Epithelial cell of esophagus (primary cell): ENCODE data around the gene LYZL2.
A peak's percentile ranks its signal among the peaks of the same experiment; 100 is the strongest.

Source experiments
- DNase-seq: peaks from one replicate; pipeline ENCODE4 v3.0.0; 2010; ENCODE audit warnings: low read depth
- H3K4me3 ChIP-seq: 2 replicates; pipeline ENCODE4 v1.5.1; 2011; ENCODE audit warnings: mild to moderate bottlenecking, low read length, control low read depth
- CTCF ChIP-seq: IDR thresholded peaks from 2 replicates; pipeline ENCODE4 v1.5.1; 2011; ENCODE audit warnings: low read depth, mild to moderate bottlenecking, low read length, control low read depth, inconsistent platforms; ENCODE audit not compliant: insufficient read depth; ENCODE audit errors: missing control alignments

Gene LYZL2

GRCh38 chr10:30587522-30588031, 42.0 kb downstream of the LYZL2 start:
- H3K4me3 ChIP-seq = no peak overlapping the region
- TF ChIP-seq CTCF = no peak
- DNase-seq = peak; percentile 15

GRCh38 chr10:30586828-30587227, 42.7 kb downstream of the LYZL2 start:
- H3K4me3 ChIP-seq = no peak overlapping the region
- no peak for DNase-seq
- no peak for TF ChIP-seq CTCF

DNA sequence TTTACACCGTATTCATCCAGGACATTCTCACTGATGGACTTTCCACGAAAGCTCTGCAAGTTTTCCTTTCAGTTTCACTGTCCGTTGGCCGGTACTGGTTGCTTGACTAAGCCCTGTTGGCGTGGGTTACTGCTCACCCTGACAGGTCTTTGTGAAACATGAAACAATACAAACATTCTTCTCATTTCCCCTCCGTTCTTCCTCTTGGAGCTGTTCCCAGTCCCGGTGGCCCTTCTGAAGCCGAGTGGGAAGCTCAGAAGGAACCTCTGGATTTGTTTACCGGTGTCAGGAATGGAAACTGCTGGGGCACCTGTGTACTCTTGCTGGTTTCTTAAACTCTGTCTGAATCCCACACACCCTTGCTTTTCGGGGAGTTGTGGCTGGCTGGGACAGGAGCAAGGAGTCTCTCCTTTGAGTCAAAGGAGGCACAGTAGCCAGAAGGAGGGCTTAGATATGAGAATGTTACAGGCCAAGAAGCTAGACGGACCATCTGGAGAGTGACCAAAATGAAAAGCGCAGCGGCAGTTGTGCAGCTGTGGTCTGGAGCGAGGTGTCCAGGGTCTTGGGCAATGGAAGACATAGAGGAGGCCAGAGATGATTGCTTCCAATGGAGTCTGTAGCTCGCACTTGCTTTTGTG, 45.7 kb downstream of the LYZL2 start:
- no peak for TF ChIP-seq CTCF
- peak; percentile 69 for DNase-seq
- peak overlapping the region; percentile 42 for H3K4me3 ChIP-seq

- peak; percentile 58 for DNase-seq
- H3K4me3 ChIP-seq = no peak overlapping the region
- peak; percentile 85 for TF ChIP-seq CTCF
Observed at GRCh38 chr10:30581779-30582380, 47.7 kb downstream of the LYZL2 start.

DNA sequence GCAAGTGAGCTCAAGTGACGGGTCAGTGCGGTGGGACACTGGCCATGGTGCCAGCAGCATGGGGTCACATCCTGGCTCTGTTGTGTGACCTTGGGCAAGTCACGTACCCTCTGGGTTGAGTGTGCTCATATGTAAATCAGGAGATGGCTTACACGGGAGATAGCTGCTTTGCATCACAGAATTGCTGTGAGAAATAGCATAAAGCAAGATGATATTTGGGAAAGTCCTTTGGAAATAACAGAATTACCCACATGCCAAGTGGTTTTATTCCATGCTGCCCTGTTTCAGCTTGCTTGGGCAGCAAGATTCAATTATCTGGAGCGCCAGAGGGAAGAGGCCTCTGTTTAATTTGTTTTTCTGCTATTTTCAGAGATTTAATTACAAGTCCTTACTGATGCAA, 48.9 kb downstream of the LYZL2 start:
- no peak overlapping the region for H3K4me3 ChIP-seq
- TF ChIP-seq CTCF = no peak
- DNase-seq = no peak

DNA sequence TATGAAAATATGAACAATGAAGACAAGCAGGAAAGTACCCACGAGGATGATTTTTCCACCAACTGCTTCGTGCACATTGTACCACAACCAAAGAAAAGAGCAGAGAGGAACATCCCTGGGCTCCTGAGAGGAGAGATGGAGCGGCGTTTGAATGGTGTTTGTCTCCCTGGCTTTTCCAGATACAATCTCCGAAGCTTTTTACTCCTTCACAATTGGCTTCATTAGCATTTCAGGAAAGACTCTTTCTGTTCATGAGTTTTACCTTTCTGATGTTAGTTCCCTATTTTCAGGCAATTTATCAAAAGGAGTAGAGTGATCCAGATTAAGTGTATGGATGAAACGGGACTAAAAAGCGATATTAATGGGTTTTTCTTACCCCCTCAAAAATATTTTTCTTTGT, 49.3 kb downstream of the LYZL2 start:
- TF ChIP-seq CTCF = no peak
- no peak for DNase-seq
- no peak overlapping the region for H3K4me3 ChIP-seq

DNA sequence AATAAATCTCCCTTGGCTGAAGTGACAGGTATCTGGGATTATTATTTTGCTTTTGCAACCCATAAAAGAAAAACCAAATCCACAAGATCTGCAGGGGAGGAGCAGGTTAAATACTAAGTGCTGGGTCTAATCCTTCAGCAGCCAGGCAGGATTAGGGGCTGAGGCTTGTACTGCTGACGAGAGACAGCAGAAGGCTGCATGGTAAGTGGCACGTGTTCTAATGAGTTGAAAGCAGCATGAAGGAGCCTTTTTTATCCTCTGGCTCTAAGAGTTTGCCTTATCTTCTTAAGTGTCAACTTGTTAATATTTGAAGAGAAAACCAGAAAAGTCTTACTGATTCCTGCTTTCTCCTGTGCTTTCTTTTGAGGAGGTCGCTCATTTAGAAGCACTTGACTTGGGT, 50.0 kb downstream of the LYZL2 start:
- DNase-seq = no peak
- H3K4me3 ChIP-seq = no peak overlapping the region
- TF ChIP-seq CTCF = no peak
